Epithelial cell of esophagus (primary cell): ENCODE data around the gene FIBP.
A peak's percentile ranks its signal among the peaks of the same experiment; 100 is the strongest.

ENCODE experiments used
- DNase-seq: peaks from one replicate; pipeline ENCODE4 v3.0.0; 2010; ENCODE audit warnings: low read depth
- H3K4me3 ChIP-seq: 2 replicates; pipeline ENCODE4 v1.5.1; 2011; ENCODE audit warnings: mild to moderate bottlenecking, low read length, control low read depth
- CTCF ChIP-seq: IDR thresholded peaks from 2 replicates; pipeline ENCODE4 v1.5.1; 2011; ENCODE audit warnings: low read depth, mild to moderate bottlenecking, low read length, control low read depth, inconsistent platforms; ENCODE audit not compliant: insufficient read depth; ENCODE audit errors: missing control alignments

Gene FIBP

DNA sequence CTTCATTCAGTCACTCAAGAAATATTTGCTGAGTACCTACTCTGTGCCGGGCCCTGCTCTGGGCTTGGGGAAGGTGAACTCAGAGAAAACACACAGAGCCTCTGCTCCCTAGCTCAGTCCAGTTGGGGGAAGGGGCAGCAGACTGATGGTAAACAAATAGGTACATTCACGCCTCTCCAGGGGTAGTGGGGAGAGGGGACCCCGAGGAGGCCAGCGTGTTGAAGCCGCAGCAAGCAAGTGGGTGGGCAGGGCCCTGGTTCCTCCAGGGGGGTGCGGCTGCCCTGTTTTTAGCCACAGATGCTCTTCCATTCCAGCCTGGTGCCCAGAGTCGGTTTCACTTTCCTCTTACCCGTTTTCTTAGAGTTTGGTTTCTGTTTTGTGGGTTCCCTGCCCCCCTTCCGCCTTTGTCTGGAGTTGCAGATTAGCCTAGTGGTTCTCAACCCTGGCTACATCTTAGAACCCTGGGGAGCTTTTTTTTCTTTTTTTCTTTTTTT is 39.7 kb upstream of the FIBP start:
- no peak for TF ChIP-seq CTCF
- no peak for DNase-seq
- no peak overlapping the region for H3K4me3 ChIP-seq

- H3K4me3 ChIP-seq, result no peak overlapping the region
- no peak for TF ChIP-seq CTCF
- DNase-seq, result no peak
Measured at GRCh38 chr11:65925397-65925796, 37.1 kb upstream of the FIBP start.

- peak; percentile 38 for DNase-seq
- H3K4me3 ChIP-seq, result no peak overlapping the region
- TF ChIP-seq CTCF, result no peak
Measured at GRCh38 chr11:65922565-65922964, 34.3 kb upstream of the FIBP start.

- no peak for DNase-seq
- no peak for TF ChIP-seq CTCF
- no peak overlapping the region for H3K4me3 ChIP-seq
Measured at GRCh38 chr11:65921876-65922275, 33.6 kb upstream of the FIBP start.

- no peak for TF ChIP-seq CTCF
- H3K4me3 ChIP-seq, result peak overlapping the region; percentile 62
Measured at GRCh38 chr11:65921033-65921555, 32.8 kb upstream of the FIBP start.

GRCh38 chr11:65920372-65920802 is 32.1 kb upstream of the FIBP start:
- no peak for DNase-seq
- peak overlapping the region; percentile 62 for H3K4me3 ChIP-seq
- no peak for TF ChIP-seq CTCF

More at GRCh38 chr11:65921033-65921555, 32.8 kb upstream of the FIBP start:
- no peak for DNase-seq

- no peak for DNase-seq
- H3K4me3 ChIP-seq, result peak overlapping the region; percentile 62
- TF ChIP-seq CTCF, result no peak
Measured at GRCh38 chr11:65919573-65920371, 31.5 kb upstream of the FIBP start.
